Activated T-cell treated with anti-CD3 and anti-CD28 coated beads for 24 hours (primary cell): Measurements from ENCODE around the gene ASCL2.
"Not testable (repeated sequence)": the region's sequence is repeated elsewhere in the genome, so short reads cannot be mapped to it uniquely, and the experiment has no call there.

Experiments
- DNase-seq: peaks from one replicate; pipeline ENCODE4 v3.0.0-alpha.2; 2020; ENCODE audit warnings: low read depth

Gene ASCL2

GRCh38 chr11:2297623-2298030 lies 27.2 kb upstream of the ASCL2 start:
- no peak for DNase-seq

GRCh38 chr11:2296913-2297622 lies 26.7 kb upstream of the ASCL2 start:
- DNase-seq = no peak

- DNase-seq = no peak
Measured at GRCh38 chr11:2295971-2296912, 25.9 kb upstream of the ASCL2 start.

- no peak for DNase-seq
Measured at GRCh38 chr11:2294926-2295290, 24.5 kb upstream of the ASCL2 start.

- no peak for DNase-seq
Measured at GRCh38 chr11:2293984-2294925, 23.9 kb upstream of the ASCL2 start.

GRCh38 chr11:2293531-2293971 lies 23.2 kb upstream of the ASCL2 start:
- no peak for DNase-seq

- no peak for DNase-seq
Measured at GRCh38 chr11:2290351-2290841, 20.0 kb upstream of the ASCL2 start.

GRCh38 chr11:2289859-2290258 lies 19.5 kb upstream of the ASCL2 start:
- DNase-seq = no peak

- no peak for DNase-seq
Measured at GRCh38 chr11:2289350-2289749, 19.0 kb upstream of the ASCL2 start.

GRCh38 chr11:2287091-2287490 lies 16.7 kb upstream of the ASCL2 start:
- no peak for DNase-seq

GRCh38 chr11:2286350-2286749 lies 16.0 kb upstream of the ASCL2 start:
- not testable (repeated sequence) for DNase-seq

GRCh38 chr11:2280208-2280607 lies 9.8 kb upstream of the ASCL2 start:
- no peak for DNase-seq

- no peak for DNase-seq
Measured at GRCh38 chr11:2277933-2278523, 7.6 kb upstream of the ASCL2 start.

- no peak for DNase-seq
Measured at GRCh38 chr11:2277008-2277346, 6.6 kb upstream of the ASCL2 start.

- no peak for DNase-seq
Measured at GRCh38 chr11:2276280-2277007, 6.1 kb upstream of the ASCL2 start.

- no peak for DNase-seq
Measured at GRCh38 chr11:2275334-2276279, 5.2 kb upstream of the ASCL2 start.

- no peak for DNase-seq
Measured at GRCh38 chr11:2273771-2274170, 3.4 kb upstream of the ASCL2 start.

- no peak for DNase-seq
Measured at GRCh38 chr11:2273311-2273710, 2.9 kb upstream of the ASCL2 start.

- DNase-seq = no peak
Measured at GRCh38 chr11:2272946-2273280, 2.5 kb upstream of the ASCL2 start.
